SU-DHL-6 (cell line): ENCODE data around the gene NID1.

Experiments used
- H2AFZ ChIP-seq: fragments of 200-600 bp; sonication (generic); 2 replicates; pipeline ENCODE4 v1.6.1; 2014; ENCODE audit warnings: low read depth, mild to moderate bottlenecking, moderate library complexity, mixed read lengths, antibody characterized with exemption, low read length; ENCODE audit not compliant: severe bottlenecking
- H3F3A ChIP-seq: fragments of 200-600 bp; shearing (Covaris generic); 2 replicates; pipeline ENCODE4 v1.6.0; 2016; ENCODE audit warnings: antibody characterized with exemption, mild to moderate bottlenecking; ENCODE audit not compliant: insufficient read depth
- H3K27ac ChIP-seq: fragments of 200-600 bp; sonication (generic); 2 replicates; pipeline ENCODE4 v1.5.1; 2016; ENCODE audit warnings: low read depth, mild to moderate bottlenecking, low read length, moderate library complexity, mixed read lengths
- H3K27me3 ChIP-seq: fragments of 200-600 bp; sonication (generic), shearing (Covaris generic); 2 replicates; pipeline ENCODE4 v1.6.0; 2014; ENCODE audit warnings: mild to moderate bottlenecking, low read length
- H3K36me3 ChIP-seq: fragments of 200-600 bp; sonication (generic); 2 replicates; pipeline ENCODE4 v1.6.1; 2014; ENCODE audit warnings: mild to moderate bottlenecking, low read length, mixed read lengths
- H3K4me2 ChIP-seq: fragments of 300-600, 200-600 bp; shearing (Covaris generic), sonication (generic); 2 replicates; pipeline ENCODE4 v1.6.0; 2014; ENCODE audit warnings: low read length, low read depth, mild to moderate bottlenecking; ENCODE audit not compliant: poor library complexity, severe bottlenecking
- H3K4me3 ChIP-seq: fragments of 200-600 bp; sonication (generic); 2 replicates; pipeline ENCODE4 v1.5.1; 2014; ENCODE audit warnings: antibody characterized with exemption, low read length, mild to moderate bottlenecking, mixed read lengths; ENCODE audit not compliant: insufficient read depth, poor library complexity, severe bottlenecking
- H3K79me2 ChIP-seq: fragments of 200-600 bp; sonication (generic); 2 replicates; pipeline ENCODE4 v1.6.1; 2014; ENCODE audit warnings: mild to moderate bottlenecking, low read length, moderate library complexity; ENCODE audit not compliant: insufficient read depth
- H3K9ac ChIP-seq: fragments of 200-600 bp; sonication (generic); 2 replicates; pipeline ENCODE4 v1.7.0; 2014; ENCODE audit warnings: mild to moderate bottlenecking, low read length
- H3K9me2 ChIP-seq: fragments of 200-600 bp; sonication (generic); replicated peaks from 2 replicates; pipeline ENCODE4 v1.6.1; 2014; ENCODE audit warnings: low read length; ENCODE audit not compliant: insufficient read depth
- H3K9me3 ChIP-seq: fragments of 200-600 bp; sonication (generic); 2 replicates; pipeline ENCODE4 v1.6.1; 2014; ENCODE audit warnings: low read length, mixed read lengths; ENCODE audit not compliant: insufficient read depth
- H4K20me1 ChIP-seq: fragments of 200-600 bp; sonication (generic); 2 replicates; pipeline ENCODE4 v1.6.1; 2014; ENCODE audit warnings: low read depth, mild to moderate bottlenecking, antibody characterized with exemption, low read length, moderate library complexity, mixed read lengths
- CTCF ChIP-seq: fragments of 200-600 bp; sonication (generic); IDR thresholded peaks from one replicate; pipeline ENCODE4 v1.5.1; 2017; ENCODE audit warnings: antibody characterized with exemption, mild to moderate bottlenecking, low read length, moderate library complexity; ENCODE audit not compliant: insufficient read depth, poor library complexity, severe bottlenecking
- EZH2phosphoT487 ChIP-seq: fragments of 200-600 bp; sonication (generic), shearing (Covaris generic); conservative IDR thresholded peaks from 2 replicates; pipeline ENCODE4 v1.6.1; 2018; ENCODE audit warnings: mild to moderate bottlenecking, antibody characterized with exemption, low read length, moderate library complexity, mixed read lengths

NID1 gene

GRCh38 chr1:235952950-235953615 lies 111.8 kb downstream of the NID1 start:
- TF ChIP-seq CTCF (no peak), EZH2phosphoT487 (no peak)
- no peak overlapping the region for H3K9ac ChIP-seq
- no peak overlapping the region for H2AFZ ChIP-seq
- H3K27ac ChIP-seq, result no peak overlapping the region
- no peaks in the 10 kb centered on the region for H3K9me3 ChIP-seq
- no peaks in the 10 kb centered on the region for H3K9me2 ChIP-seq
- H3K79me2 ChIP-seq, result no peaks in the 10 kb centered on the region
- H4K20me1 ChIP-seq, result no peaks in the 10 kb centered on the region
- H3K4me2 ChIP-seq, result no peak overlapping the region
- no peaks in the 10 kb centered on the region; the same call in 1 of the 2 replicates for H3K27me3 ChIP-seq
- H3K36me3 ChIP-seq, result no peaks in the 10 kb centered on the region
- no peak overlapping the region for H3K4me3 ChIP-seq
- peaks cover 13% of the 10 kb centered on the region; the same call in 1 of the 2 replicates for H3F3A ChIP-seq

GRCh38 chr1:235951661-235952060 lies 113.2 kb downstream of the NID1 start:
- no peak overlapping the region for H3K27ac ChIP-seq
- H4K20me1 ChIP-seq, result no peaks in the 10 kb centered on the region
- H3K79me2 ChIP-seq, result no peaks in the 10 kb centered on the region
- no peaks in the 10 kb centered on the region; the same call in 1 of the 2 replicates for H3K27me3 ChIP-seq
- H3K4me3 ChIP-seq, result no peak overlapping the region
- peaks cover 13% of the 10 kb centered on the region; the same call in 1 of the 2 replicates for H3F3A ChIP-seq
- no peaks in the 10 kb centered on the region for H3K9me2 ChIP-seq
- no peak for TF ChIP-seq CTCF
- no peak for TF ChIP-seq EZH2phosphoT487
- H3K9ac ChIP-seq, result no peak overlapping the region
- no peak overlapping the region for H2AFZ ChIP-seq
- H3K36me3 ChIP-seq, result no peaks in the 10 kb centered on the region
- no peaks in the 10 kb centered on the region for H3K9me3 ChIP-seq
- H3K4me2 ChIP-seq, result no peak overlapping the region

- no peaks in the 10 kb centered on the region for H3K9me3 ChIP-seq
- no peak overlapping the region for H3K4me2 ChIP-seq
- H3K36me3 ChIP-seq, result no peaks in the 10 kb centered on the region
- H3F3A ChIP-seq, result peaks cover 5% of the 10 kb centered on the region; the same call in 1 of the 2 replicates
- no peak overlapping the region for H3K9ac ChIP-seq
- no peak overlapping the region for H3K4me3 ChIP-seq
- H3K27ac ChIP-seq, result no peak overlapping the region
- H3K9me2 ChIP-seq, result no peaks in the 10 kb centered on the region
- H3K79me2 ChIP-seq, result no peaks in the 10 kb centered on the region
- H4K20me1 ChIP-seq, result no peaks in the 10 kb centered on the region
- no peak for TF ChIP-seq EZH2phosphoT487
- no peak for TF ChIP-seq CTCF
- no peak overlapping the region for H2AFZ ChIP-seq
- no peaks in the 10 kb centered on the region; the same call in 1 of the 2 replicates for H3K27me3 ChIP-seq
Measured at GRCh38 chr1:235950318-235950717, 114.6 kb downstream of the NID1 start.
